A673 (cell line): Measurements from ENCODE around the gene MSI2.

Experiments used
- CTCF ChIP-seq: fragments of 300-800, 200-600 bp; sonication (generic); conservative IDR thresholded peaks from 2 replicates; pipeline ENCODE4 v1.5.1; 2017; ENCODE audit warnings: low read depth, mild to moderate bottlenecking, antibody characterized with exemption, low read length, moderate library complexity, mixed read lengths
- EZH2 ChIP-seq: fragments of 200-600 bp; sonication (generic); IDR thresholded peaks from 2 replicates; pipeline ENCODE4 v1.6.1; 2017; ENCODE audit warnings: borderline replicate concordance, low read depth, mild to moderate bottlenecking, mixed read lengths, antibody characterized with exemption, low read length; ENCODE audit not compliant: poor library complexity, severe bottlenecking

- TF ChIP-seq EZH2 (no peak), CTCF (no peak)
These were observed 412.0 kb downstream of the MSI2 start for GRCh38 chr17:57668332-57668731.
